Ishikawa (cell line): Measurements from ENCODE around the gene LARP4B.

Experiments
- CEBPB ChIP-seq: IDR thresholded peaks from 2 replicates; pipeline ENCODE4 v1.6.1; 2012
- CREB1 ChIP-seq: IDR thresholded peaks from 2 replicates; pipeline ENCODE4 v1.6.1; 2012; ENCODE audit warnings: low read depth
- EGR1 ChIP-seq: IDR thresholded peaks from 2 replicates; pipeline ENCODE4 v1.6.1; 2012
- EP300 ChIP-seq: IDR thresholded peaks from 2 replicates; pipeline ENCODE4 v1.6.1; 2012; ENCODE audit warnings: borderline replicate concordance
- FOXM1 ChIP-seq: IDR thresholded peaks from 2 replicates; pipeline ENCODE4 v1.6.1; 2012; ENCODE audit warnings: low read depth, borderline replicate concordance
- NFIC ChIP-seq: IDR thresholded peaks from 2 replicates; pipeline ENCODE4 v1.6.1; 2012
- RAD21 ChIP-seq: IDR thresholded peaks from 2 replicates; pipeline ENCODE4 v1.6.1; 2012; ENCODE audit warnings: low read depth
- TAF1 ChIP-seq: IDR thresholded peaks from 2 replicates; pipeline ENCODE4 v1.6.1; 2012; ENCODE audit warnings: low read depth, mild to moderate bottlenecking
- TCF12 ChIP-seq: IDR thresholded peaks from 2 replicates; pipeline ENCODE4 v1.6.1; 2012; ENCODE audit warnings: low read depth
- TEAD4 ChIP-seq: IDR thresholded peaks from 2 replicates; pipeline ENCODE4 v1.6.1; 2012
- YY1 ChIP-seq: IDR thresholded peaks from 2 replicates; pipeline ENCODE4 v1.6.1; 2012; ENCODE audit warnings: low read depth
- ZBTB7A ChIP-seq: IDR thresholded peaks from 2 replicates; pipeline ENCODE4 v1.6.1; 2012; ENCODE audit warnings: low read depth
- TF ChIP-seq, protein P1 (sequence below): IDR thresholded peaks from 2 replicates; pipeline ENCODE4 v1.6.1; 2012
- TF ChIP-seq, protein P2 (sequence below): IDR thresholded peaks from 2 replicates; pipeline ENCODE4 v1.6.1; 2012
- TF ChIP-seq, protein P3 (sequence below): IDR thresholded peaks from 2 replicates; pipeline ENCODE4 v1.6.1; 2012; ENCODE audit warnings: low read depth, mild to moderate bottlenecking

Gene LARP4B

DNA sequence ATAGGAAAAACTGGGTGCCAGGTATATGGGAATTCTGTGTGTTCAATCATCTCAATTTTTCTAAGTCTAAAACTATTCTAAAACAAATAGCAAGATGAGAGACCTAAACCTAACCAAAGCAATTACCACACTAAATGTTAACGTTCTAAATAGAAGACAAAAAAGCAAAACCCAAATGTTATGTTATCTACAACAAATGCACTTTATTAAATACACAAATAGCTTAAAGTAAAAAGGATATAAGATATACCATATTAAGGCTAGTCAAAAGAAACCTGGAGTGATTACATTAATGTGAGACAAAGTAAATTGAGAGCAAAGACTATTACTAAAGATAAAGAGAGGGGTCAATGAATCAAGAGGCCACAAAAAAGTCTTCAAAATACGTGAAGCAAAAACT is 81.4 kb downstream of the LARP4B start:
- TF ChIP-seq EGR1 (no peak), FOXM1 (no peak), CREB1 (no peak), RAD21 (no peak), TAF1 (no peak), TCF12 (no peak), CEBPB (no peak), ZBTB7A (no peak), YY1 (no peak)
- TF ChIP-seq, protein P1, sequence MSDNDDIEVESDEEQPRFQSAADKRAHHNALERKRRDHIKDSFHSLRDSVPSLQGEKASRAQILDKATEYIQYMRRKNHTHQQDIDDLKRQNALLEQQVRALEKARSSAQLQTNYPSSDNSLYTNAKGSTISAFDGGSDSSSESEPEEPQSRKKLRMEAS: no peak

DNA sequence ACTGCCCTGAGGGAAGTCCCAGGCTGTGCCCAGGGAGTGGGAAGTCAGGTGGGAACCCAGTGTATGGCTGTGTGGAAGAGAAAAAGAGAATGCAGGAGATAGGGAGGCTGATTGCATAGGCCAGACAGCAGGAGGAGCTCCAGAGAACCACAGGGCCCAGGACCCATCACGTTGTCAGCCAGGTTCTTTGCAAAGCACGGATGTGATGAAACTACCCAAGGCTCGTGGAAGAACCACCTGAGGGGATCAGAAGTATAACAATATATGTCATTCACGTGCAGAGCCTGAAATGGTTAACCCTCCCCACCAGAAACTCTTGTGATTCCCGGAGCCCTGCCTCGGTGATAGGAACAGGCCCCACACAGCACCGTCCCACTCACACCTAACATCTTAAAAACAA is 83.6 kb downstream of the LARP4B start:
- no peak for TF ChIP-seq CEBPB
- TF ChIP-seq TEAD4: no peak
- TF ChIP-seq YY1: no peak
- TF ChIP-seq, protein P2, sequence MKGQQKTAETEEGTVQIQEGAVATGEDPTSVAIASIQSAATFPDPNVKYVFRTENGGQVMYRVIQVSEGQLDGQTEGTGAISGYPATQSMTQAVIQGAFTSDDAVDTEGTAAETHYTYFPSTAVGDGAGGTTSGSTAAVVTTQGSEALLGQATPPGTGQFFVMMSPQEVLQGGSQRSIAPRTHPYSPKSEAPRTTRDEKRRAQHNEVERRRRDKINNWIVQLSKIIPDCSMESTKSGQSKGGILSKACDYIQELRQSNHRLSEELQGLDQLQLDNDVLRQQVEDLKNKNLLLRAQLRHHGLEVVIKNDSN: no peak
- TF ChIP-seq EP300: no peak
- no peak for TF ChIP-seq EGR1
- TF ChIP-seq CREB1: no peak
- TF ChIP-seq, protein P1: no peak

DNA sequence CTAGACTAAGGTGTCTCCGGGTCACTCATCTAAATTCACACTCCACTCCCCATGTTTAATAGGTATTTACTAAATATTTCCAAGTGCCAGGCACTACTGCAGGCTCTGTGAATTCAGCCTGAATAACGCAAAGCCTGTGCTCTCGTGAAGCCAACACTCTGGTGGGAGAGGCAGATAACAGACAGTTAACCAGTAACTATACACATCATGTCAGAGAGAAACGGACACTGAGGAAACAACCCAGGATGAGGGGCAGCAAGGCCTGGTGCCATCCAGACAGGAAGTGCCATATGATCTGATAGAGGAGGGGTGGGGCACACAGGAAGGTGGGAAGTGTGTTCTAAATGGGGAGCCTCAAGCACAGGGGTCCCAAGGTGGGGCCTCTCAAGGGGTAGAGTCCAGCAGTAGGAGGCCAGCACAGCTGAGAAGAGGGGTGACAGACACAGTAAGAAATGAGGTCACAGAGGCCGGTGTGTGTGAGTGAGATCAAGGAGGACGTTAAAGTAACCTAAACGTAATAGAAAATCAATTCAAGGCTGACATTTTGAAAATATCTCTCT is 85.3 kb downstream of the LARP4B start:
- no peak for TF ChIP-seq CREB1
- no peak for TF ChIP-seq TAF1
- TF ChIP-seq, protein P3, sequence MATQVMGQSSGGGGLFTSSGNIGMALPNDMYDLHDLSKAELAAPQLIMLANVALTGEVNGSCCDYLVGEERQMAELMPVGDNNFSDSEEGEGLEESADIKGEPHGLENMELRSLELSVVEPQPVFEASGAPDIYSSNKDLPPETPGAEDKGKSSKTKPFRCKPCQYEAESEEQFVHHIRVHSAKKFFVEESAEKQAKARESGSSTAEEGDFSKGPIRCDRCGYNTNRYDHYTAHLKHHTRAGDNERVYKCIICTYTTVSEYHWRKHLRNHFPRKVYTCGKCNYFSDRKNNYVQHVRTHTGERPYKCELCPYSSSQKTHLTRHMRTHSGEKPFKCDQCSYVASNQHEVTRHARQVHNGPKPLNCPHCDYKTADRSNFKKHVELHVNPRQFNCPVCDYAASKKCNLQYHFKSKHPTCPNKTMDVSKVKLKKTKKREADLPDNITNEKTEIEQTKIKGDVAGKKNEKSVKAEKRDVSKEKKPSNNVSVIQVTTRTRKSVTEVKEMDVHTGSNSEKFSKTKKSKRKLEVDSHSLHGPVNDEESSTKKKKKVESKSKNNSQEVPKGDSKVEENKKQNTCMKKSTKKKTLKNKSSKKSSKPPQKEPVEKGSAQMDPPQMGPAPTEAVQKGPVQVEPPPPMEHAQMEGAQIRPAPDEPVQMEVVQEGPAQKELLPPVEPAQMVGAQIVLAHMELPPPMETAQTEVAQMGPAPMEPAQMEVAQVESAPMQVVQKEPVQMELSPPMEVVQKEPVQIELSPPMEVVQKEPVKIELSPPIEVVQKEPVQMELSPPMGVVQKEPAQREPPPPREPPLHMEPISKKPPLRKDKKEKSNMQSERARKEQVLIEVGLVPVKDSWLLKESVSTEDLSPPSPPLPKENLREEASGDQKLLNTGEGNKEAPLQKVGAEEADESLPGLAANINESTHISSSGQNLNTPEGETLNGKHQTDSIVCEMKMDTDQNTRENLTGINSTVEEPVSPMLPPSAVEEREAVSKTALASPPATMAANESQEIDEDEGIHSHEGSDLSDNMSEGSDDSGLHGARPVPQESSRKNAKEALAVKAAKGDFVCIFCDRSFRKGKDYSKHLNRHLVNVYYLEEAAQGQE: no peak
- no peak for TF ChIP-seq YY1
- TF ChIP-seq TCF12: no peak
- no peak for TF ChIP-seq FOXM1
- no peak for TF ChIP-seq RAD21
- TF ChIP-seq TEAD4: no peak
- TF ChIP-seq, protein P2: no peak
- no peak for TF ChIP-seq EGR1

DNA sequence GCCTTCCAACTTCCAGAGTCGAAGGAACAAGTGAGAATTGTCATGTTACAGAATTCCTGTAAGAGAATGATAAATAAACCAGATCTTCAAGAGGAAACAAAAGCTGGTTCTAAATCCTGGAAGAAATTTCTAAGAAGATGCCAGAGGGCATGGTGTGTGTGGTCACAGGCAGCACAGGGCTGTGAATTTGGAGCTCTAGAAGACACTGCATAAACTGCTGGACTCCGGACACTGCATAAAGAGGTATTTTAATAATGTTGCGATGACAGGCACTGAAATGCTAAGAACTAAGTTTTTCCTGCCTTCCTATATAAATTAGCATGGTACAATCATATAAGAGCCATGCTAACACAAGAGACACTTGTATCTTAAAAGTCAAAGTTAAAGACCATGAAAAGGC is 86.0 kb downstream of the LARP4B start:
- TF ChIP-seq, protein P1: no peak
- TF ChIP-seq, protein P3: no peak
- TF ChIP-seq CEBPB (no peak), TCF12 (no peak), TEAD4 (no peak), YY1 (no peak), ZBTB7A (no peak), TAF1 (no peak), CREB1 (no peak), NFIC (no peak), EP300 (no peak), FOXM1 (no peak), EGR1 (no peak), RAD21 (no peak)
- TF ChIP-seq, protein P2: no peak

DNA sequence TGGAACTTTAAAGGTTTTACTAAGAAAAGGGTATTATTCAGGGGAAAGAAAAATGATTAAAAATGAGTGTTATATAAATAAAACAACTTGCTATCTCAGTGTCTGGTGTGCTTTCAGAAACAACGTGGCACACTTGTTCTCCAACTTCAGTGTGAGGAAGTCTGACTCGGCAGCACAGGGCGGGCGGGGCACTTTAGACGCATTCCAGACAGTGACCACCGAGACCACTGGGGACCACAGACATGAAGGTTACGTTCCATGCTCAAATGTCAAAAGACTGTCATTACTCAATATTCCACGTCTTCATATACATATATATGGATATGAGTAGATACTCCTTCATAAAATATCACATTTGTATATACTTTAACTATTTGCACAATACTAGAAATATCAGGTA is 87.0 kb downstream of the LARP4B start:
- TF ChIP-seq, protein P1: no peak

DNA sequence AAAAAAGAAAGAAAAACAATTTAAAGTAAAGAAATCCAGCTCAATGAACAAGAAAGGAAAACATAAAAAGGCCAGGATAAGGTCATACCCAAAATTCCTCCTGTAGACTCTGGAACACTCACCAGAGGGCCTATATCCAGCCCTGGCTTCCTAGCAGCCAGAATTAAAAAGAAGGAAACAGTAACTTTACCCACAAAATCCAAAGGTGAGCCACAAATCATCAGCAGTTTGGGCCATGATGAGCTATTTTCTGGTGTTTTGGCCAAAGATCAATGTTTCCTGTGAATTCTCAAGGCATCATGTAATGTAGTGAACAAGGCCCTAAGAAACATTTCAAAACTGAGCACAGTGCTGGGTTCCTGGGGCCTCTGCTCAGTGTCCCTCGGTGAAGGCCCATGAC is 87.8 kb downstream of the LARP4B start:
- TF ChIP-seq, protein P2: no peak
- TF ChIP-seq, protein P1: no peak
- no peak for TF ChIP-seq NFIC
- TF ChIP-seq YY1: no peak
- no peak for TF ChIP-seq CREB1
- no peak for TF ChIP-seq TCF12
- TF ChIP-seq ZBTB7A: no peak
- no peak for TF ChIP-seq EP300
- TF ChIP-seq TEAD4: no peak
- no peak for TF ChIP-seq TAF1
- no peak for TF ChIP-seq EGR1
- no peak for TF ChIP-seq CEBPB
- no peak for TF ChIP-seq FOXM1
- TF ChIP-seq, protein P3: no peak
- no peak for TF ChIP-seq RAD21
